HepG2 (cell line): ENCODE measurements around the gene ZNF605. TPM values are rescaled to one million over a fixed set of nuclear protein-coding genes. Genes with fewer than 3 reads are reported as not detected.

Experiments used
- polyA plus RNA-seq, 8 experiments: library from polyadenylated mRNA; depleted of rRNA in 3 of 8; stranded (reverse) in 7 of 8; unstranded in 1 of 8; fragments of >200 nt; fragmentation: Illumina TruSeq in 4 of 8; extraction: Trizol in 4 of 8; gene quantifications; 2 replicates each; pipeline versions ENCODE4 v1.2.1 to v1.2.3, GENCODE V29; 2011 to 2016; ENCODE audit warnings: low read depth in 4 of 8, missing spikeins in 1 of 8, mixed read lengths in 1 of 8; ENCODE audit not compliant: insufficient read depth in 1 of 8
- small RNA-seq, 3 experiments: library from RNA; depleted of rRNA; stranded (forward); fragments of <200 nt; gene quantifications; one replicate each; pipeline ENCODE3, GENCODE V24; 2012; ENCODE audit warnings: low read depth in 2 of 3, low replicate concordance in 1 of 3; ENCODE audit not compliant: insufficient read length in 3 of 3, insufficient read depth in 2 of 3
- total RNA-seq, 5 experiments: library from RNA; depleted of rRNA; stranded (reverse); fragments of >200 nt; fragmentation: Illumina TruSeq; extraction: Trizol; gene quantifications; 2 replicates each; pipeline ENCODE4 v1.2.3, GENCODE V29; 2016; ENCODE audit warnings: low read depth in 1 of 5

The ZNF605 gene
- total and polyA plus RNA-seq, 2 of the 13 experiments (the other 11 are each of a cell fraction or from before 2014, with no cell fraction given), result 6.7 to 6.8 TPM

Small RNA genes lying within 50 kb of the gene (small RNA-seq; reads per million reads assigned to genes)
- 0 reads per million in 3 experiments for gene RNU4ATAC12P

Other genes with a start within 250 kb of the ZNF605 start
- gene PGAM5, start 245.5 kb downstream of the ZNF605 start, total RNA-seq (2016; rRNA removed; fragmentation: Illumina TruSeq; extraction: Trizol), result 77.1 and 77.9 TPM in 2 replicates
- 18.0 and 23.8 TPM in 2 replicates for gene PGAM5, start 245.5 kb downstream of the ZNF605 start, polyA plus RNA-seq (2011; rRNA removed)
- 16.2 and 35.3 TPM in 2 replicates for gene ANKLE2, start 194.5 kb downstream of the ZNF605 start, total RNA-seq (2016; rRNA removed; fragmentation: Illumina TruSeq; extraction: Trizol)
- 37.1 and 51.2 TPM in 2 replicates for gene ANKLE2, start 194.5 kb downstream of the ZNF605 start, polyA plus RNA-seq (2011; rRNA removed)
- gene GOLGA3, start 127.4 kb downstream of the ZNF605 start, total RNA-seq (2016; rRNA removed; fragmentation: Illumina TruSeq; extraction: Trizol), result 36.0 and 43.0 TPM in 2 replicates
- 22.0 and 22.7 TPM in 2 replicates for gene GOLGA3, start 127.4 kb downstream of the ZNF605 start, polyA plus RNA-seq (2011; rRNA removed)
- gene CHFR, start 68.7 kb downstream of the ZNF605 start, total RNA-seq (2016; rRNA removed; fragmentation: Illumina TruSeq; extraction: Trizol), result 21.0 and 21.4 TPM in 2 replicates
- 21.1 and 21.5 TPM in 2 replicates for gene CHFR, start 68.7 kb downstream of the ZNF605 start, polyA plus RNA-seq (2011; rRNA removed)
- 6.5 and 8.4 TPM in 2 replicates for gene ZNF26, start 30.1 kb upstream of the ZNF605 start, total RNA-seq (2016; rRNA removed; fragmentation: Illumina TruSeq; extraction: Trizol)
- 3.8 and 5.2 TPM in 2 replicates for gene ZNF26, start 30.1 kb upstream of the ZNF605 start, polyA plus RNA-seq (2011; rRNA removed)
- gene ZNF84, start 81.2 kb upstream of the ZNF605 start, total RNA-seq (2016; rRNA removed; fragmentation: Illumina TruSeq; extraction: Trizol), result 21.2 and 21.8 TPM in 2 replicates
- gene ZNF84, start 81.2 kb upstream of the ZNF605 start, polyA plus RNA-seq (2011; rRNA removed), result 15.5 and 18.2 TPM in 2 replicates
- gene ZNF140, start 124.6 kb upstream of the ZNF605 start, total RNA-seq (2016; rRNA removed; fragmentation: Illumina TruSeq; extraction: Trizol), result 13.5 and 20.7 TPM in 2 replicates
- 8.7 and 10.1 TPM in 2 replicates for gene ZNF140, start 124.6 kb upstream of the ZNF605 start, polyA plus RNA-seq (2011; rRNA removed)
- gene ZNF891, start 174.0 kb upstream of the ZNF605 start, total RNA-seq (2016; rRNA removed; fragmentation: Illumina TruSeq; extraction: Trizol), result 1.8 and 2.1 TPM in 2 replicates
- gene ZNF891, start 174.0 kb upstream of the ZNF605 start, polyA plus RNA-seq (2011; rRNA removed), result 1.3 and 1.4 TPM in 2 replicates
- 6.5 and 8.9 TPM in 2 replicates for gene ZNF10, start 174.3 kb upstream of the ZNF605 start, total RNA-seq (2016; rRNA removed; fragmentation: Illumina TruSeq; extraction: Trizol)
- gene ZNF10, start 174.3 kb upstream of the ZNF605 start, polyA plus RNA-seq (2011; rRNA removed), result 2.9 and 4.3 TPM in 2 replicates
- 31.3 and 54.4 TPM in 2 replicates for gene ZNF268, start 225.2 kb upstream of the ZNF605 start, total RNA-seq (2016; rRNA removed; fragmentation: Illumina TruSeq; extraction: Trizol)
- 7.6 and 9.0 TPM in 2 replicates for gene ZNF268, start 225.2 kb upstream of the ZNF605 start, polyA plus RNA-seq (2011; rRNA removed)